Measurements from ENCODE around the gene ANKMY1.
A peak's percentile ranks its signal among the peaks of the same experiment; 100 is the strongest.

GRCh38 chr2:240435457-240435947 lies 122.3 kb downstream of the ANKMY1 start, which contains the start of gene GPC1:
- TF ChIP-seq MYC (IDR thresholded peaks at IDR 0.05; ENCODE audit: borderline replicate concordance, low read length) (no peak), POLR2A (IDR thresholded peaks at IDR 0.05; ENCODE audit: low read length) (peak; percentile 45), ESRRA (IDR thresholded peaks at IDR 0.05; ENCODE audit: borderline replicate concordance, low read length) (no peak), JUN (IDR thresholded peaks at IDR 0.05) (peak in 1 of 2 experiments; percentile 43; a peak in 2 of 5 replicates), EP300 (IDR thresholded peaks at IDR 0.05) (0 out of 5 replicates have a peak, but pooled peaks of 1 of the 2 experiments have one; percentile 14), CEBPB (IDR thresholded peaks at IDR 0.05) (no peak), FOXS1 (CRISPR knock-in tag; IDR thresholded peaks at IDR 0.05) (no peak), RAD21 (conservative IDR thresholded peaks at IDR 0.05 in 1 of 2, IDR thresholded peaks at IDR 0.05 in 1 of 2) (peak in 1 of 2 experiments; percentile 7; a peak in 1 of 5 replicates), FOSL2 (IDR thresholded peaks at IDR 0.05) (no peak), FOSL2 (CRISPR knock-in tag; IDR thresholded peaks at IDR 0.05) (no peak)
- TF ChIP-seq, protein P1, sequence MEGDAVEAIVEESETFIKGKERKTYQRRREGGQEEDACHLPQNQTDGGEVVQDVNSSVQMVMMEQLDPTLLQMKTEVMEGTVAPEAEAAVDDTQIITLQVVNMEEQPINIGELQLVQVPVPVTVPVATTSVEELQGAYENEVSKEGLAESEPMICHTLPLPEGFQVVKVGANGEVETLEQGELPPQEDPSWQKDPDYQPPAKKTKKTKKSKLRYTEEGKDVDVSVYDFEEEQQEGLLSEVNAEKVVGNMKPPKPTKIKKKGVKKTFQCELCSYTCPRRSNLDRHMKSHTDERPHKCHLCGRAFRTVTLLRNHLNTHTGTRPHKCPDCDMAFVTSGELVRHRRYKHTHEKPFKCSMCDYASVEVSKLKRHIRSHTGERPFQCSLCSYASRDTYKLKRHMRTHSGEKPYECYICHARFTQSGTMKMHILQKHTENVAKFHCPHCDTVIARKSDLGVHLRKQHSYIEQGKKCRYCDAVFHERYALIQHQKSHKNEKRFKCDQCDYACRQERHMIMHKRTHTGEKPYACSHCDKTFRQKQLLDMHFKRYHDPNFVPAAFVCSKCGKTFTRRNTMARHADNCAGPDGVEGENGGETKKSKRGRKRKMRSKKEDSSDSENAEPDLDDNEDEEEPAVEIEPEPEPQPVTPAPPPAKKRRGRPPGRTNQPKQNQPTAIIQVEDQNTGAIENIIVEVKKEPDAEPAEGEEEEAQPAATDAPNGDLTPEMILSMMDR (IDR thresholded peaks at IDR 0.05): no peak
- TF ChIP-seq, protein P2, sequence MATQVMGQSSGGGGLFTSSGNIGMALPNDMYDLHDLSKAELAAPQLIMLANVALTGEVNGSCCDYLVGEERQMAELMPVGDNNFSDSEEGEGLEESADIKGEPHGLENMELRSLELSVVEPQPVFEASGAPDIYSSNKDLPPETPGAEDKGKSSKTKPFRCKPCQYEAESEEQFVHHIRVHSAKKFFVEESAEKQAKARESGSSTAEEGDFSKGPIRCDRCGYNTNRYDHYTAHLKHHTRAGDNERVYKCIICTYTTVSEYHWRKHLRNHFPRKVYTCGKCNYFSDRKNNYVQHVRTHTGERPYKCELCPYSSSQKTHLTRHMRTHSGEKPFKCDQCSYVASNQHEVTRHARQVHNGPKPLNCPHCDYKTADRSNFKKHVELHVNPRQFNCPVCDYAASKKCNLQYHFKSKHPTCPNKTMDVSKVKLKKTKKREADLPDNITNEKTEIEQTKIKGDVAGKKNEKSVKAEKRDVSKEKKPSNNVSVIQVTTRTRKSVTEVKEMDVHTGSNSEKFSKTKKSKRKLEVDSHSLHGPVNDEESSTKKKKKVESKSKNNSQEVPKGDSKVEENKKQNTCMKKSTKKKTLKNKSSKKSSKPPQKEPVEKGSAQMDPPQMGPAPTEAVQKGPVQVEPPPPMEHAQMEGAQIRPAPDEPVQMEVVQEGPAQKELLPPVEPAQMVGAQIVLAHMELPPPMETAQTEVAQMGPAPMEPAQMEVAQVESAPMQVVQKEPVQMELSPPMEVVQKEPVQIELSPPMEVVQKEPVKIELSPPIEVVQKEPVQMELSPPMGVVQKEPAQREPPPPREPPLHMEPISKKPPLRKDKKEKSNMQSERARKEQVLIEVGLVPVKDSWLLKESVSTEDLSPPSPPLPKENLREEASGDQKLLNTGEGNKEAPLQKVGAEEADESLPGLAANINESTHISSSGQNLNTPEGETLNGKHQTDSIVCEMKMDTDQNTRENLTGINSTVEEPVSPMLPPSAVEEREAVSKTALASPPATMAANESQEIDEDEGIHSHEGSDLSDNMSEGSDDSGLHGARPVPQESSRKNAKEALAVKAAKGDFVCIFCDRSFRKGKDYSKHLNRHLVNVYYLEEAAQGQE (IDR thresholded peaks at IDR 0.05): no peak
- TF ChIP-seq, protein P3, sequence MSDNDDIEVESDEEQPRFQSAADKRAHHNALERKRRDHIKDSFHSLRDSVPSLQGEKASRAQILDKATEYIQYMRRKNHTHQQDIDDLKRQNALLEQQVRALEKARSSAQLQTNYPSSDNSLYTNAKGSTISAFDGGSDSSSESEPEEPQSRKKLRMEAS (IDR thresholded peaks at IDR 0.05): no peak
